H1 (cell line): ENCODE measurements around the gene TM2D1. TPM values are rescaled to one million over a fixed set of nuclear protein-coding genes. Genes with fewer than 3 reads are reported as not detected.

ENCODE experiments used
- CTCF ChIA-PET: fragments of 300-600 bp; sonication (Branson Sonifier 250); formaldehyde crosslinking; loops from one replicate; lab custom pipeline; 2021; ENCODE audit not compliant: partially characterized antibody; lab: Charles Lee
- POLR2A ChIA-PET: fragments of 300-600 bp; sonication (Branson Sonifier 250); formaldehyde crosslinking; loops from one replicate; lab custom pipeline; 2021; ENCODE audit warnings: inconsistent platforms; ENCODE audit not compliant: partially characterized antibody; lab: Charles Lee
- DNase-seq, 2 experiments: peaks; one replicate each; pipeline versions ENCODE4 v3.0.0 to v3.0.0-alpha.2; 2010 to 2022; ENCODE audit warnings: low spot score in 2 of 2, low read depth in 1 of 2, mixed read lengths in 1 of 2
- FAIRE-seq: peaks from 2 replicates; lab custom pipeline; 2011; peaks lifted over from hg19 to GRCh38; lab: Jason Lieb, UNC
- H2AFZ ChIP-seq: 2 replicates; pipeline ENCODE4 v1.8.1; 2012; ENCODE audit warnings: low read length, inconsistent platforms
- H2AK5ac ChIP-seq: 2 replicates; pipeline ENCODE4 v1.6.1; 2013; ENCODE audit warnings: low read depth, low read length
- H2BK120ac ChIP-seq: replicated peaks from 2 replicates; pipeline ENCODE3; 2013; ENCODE audit warnings: low read depth, low read length, inconsistent platforms
- H2BK12ac ChIP-seq: 2 replicates; pipeline ENCODE4 v1.6.1; 2013; ENCODE audit warnings: low read depth, low read length
- H2BK15ac ChIP-seq: 2 replicates; pipeline ENCODE4 v1.6.1; 2013; ENCODE audit warnings: low read length
- H2BK20ac ChIP-seq: 2 replicates; pipeline ENCODE4 v1.6.1; 2013; ENCODE audit warnings: low read length
- H2BK5ac ChIP-seq: 2 replicates; pipeline ENCODE4 v1.6.1; 2013; ENCODE audit warnings: low read depth, low read length
- H3K14ac ChIP-seq: 2 replicates; pipeline ENCODE4 v1.6.1; 2013; ENCODE audit warnings: inconsistent platforms; ENCODE audit not compliant: insufficient read length
- H3K18ac ChIP-seq: 2 replicates; pipeline ENCODE4 v1.6.1; 2013; ENCODE audit warnings: low read length; ENCODE audit errors: extremely low read depth
- H3K23ac ChIP-seq: 2 replicates; pipeline ENCODE4 v1.6.1; 2013; ENCODE audit warnings: inconsistent platforms; ENCODE audit not compliant: insufficient read length
- H3K23me2 ChIP-seq: 2 replicates; pipeline ENCODE4 v1.6.1; 2013; ENCODE audit warnings: low read depth, low read length
- H3K27ac ChIP-seq: 2 replicates; pipeline ENCODE4 v1.6.1; 2011; ENCODE audit warnings: low read depth, low read length, inconsistent platforms
- H3K27me3 ChIP-seq, 4 experiments: replicated peaks in 1 of 4; 1 replicate in 1 of 4; 2 replicates in 3 of 4; pipeline versions ENCODE4 v1.6.1 to v1.8.1; 2011 to 2013; ENCODE audit warnings: low read length in 3 of 4, mild to moderate bottlenecking in 3 of 4, inconsistent platforms in 2 of 4, mixed read lengths in 2 of 4, moderate library complexity in 1 of 4; ENCODE audit not compliant: control insufficient read depth in 3 of 4, insufficient read depth in 3 of 4; ENCODE audit errors: extremely low read depth in 1 of 4
- H3K36me3 ChIP-seq, 4 experiments: 2 replicates each; pipeline versions ENCODE4 v1.6.1 to v1.8.1; 2011 to 2013; ENCODE audit warnings: mild to moderate bottlenecking in 4 of 4, low read length in 3 of 4, moderate library complexity in 2 of 4, control low read depth in 1 of 4, inconsistent platforms in 1 of 4; ENCODE audit not compliant: insufficient read depth in 4 of 4, control insufficient read depth in 2 of 4
- H3K4ac ChIP-seq: replicated peaks from 2 replicates; pipeline ENCODE3; 2013; ENCODE audit warnings: low read length, low read depth, mixed read lengths, inconsistent platforms; ENCODE audit not compliant: insufficient read length
- H3K4me1 ChIP-seq, 4 experiments: replicated peaks in 1 of 4; 1 replicate in 1 of 4; 2 replicates in 3 of 4; pipeline versions ENCODE4 v1.6.1 to v1.8.1; 2011 to 2013; ENCODE audit warnings: low read length in 3 of 4, inconsistent platforms in 2 of 4, mixed read lengths in 1 of 4; ENCODE audit not compliant: insufficient read depth in 4 of 4, control insufficient read depth in 3 of 4
- H3K4me2 ChIP-seq, 2 experiments: 2 replicates each; pipeline versions ENCODE4 v1.6.1 to v1.8.1; 2011 to 2013; ENCODE audit warnings: low read depth in 2 of 2, low read length in 2 of 2, control low read depth in 1 of 2, inconsistent platforms in 1 of 2, mild to moderate bottlenecking in 1 of 2; ENCODE audit not compliant: insufficient read depth in 1 of 2
- H3K4me3 ChIP-seq, 4 experiments: fragments of 200-600, 300-600 bp in 1 of 4; sonication (generic), shearing (Covaris generic), sonication (Bioruptor Twin) in 1 of 4; 2 replicates each; pipeline versions ENCODE4 v1.5.1 to v1.8.1; 2011 to 2016; ENCODE audit warnings: low read length in 4 of 4, low read depth in 3 of 4, control low read depth in 2 of 4, inconsistent platforms in 2 of 4, mild to moderate bottlenecking in 2 of 4, mixed read lengths in 1 of 4, moderate library complexity in 1 of 4; ENCODE audit not compliant: insufficient read depth in 2 of 4; ENCODE audit errors: extremely low read depth in 1 of 4
- H3K56ac ChIP-seq: replicated peaks from 2 replicates; pipeline ENCODE3; 2013; ENCODE audit warnings: low read depth, mild to moderate bottlenecking, mixed read lengths, low read length, inconsistent platforms; ENCODE audit not compliant: insufficient read length
- H3K79me1 ChIP-seq: 2 replicates; pipeline ENCODE4 v1.6.1; 2013; ENCODE audit warnings: low read depth, low read length, control low read depth
- H3K79me2 ChIP-seq, 2 experiments: 2 replicates each; pipeline versions ENCODE4 v1.6.1 to v1.8.1; 2012 to 2013; ENCODE audit warnings: low read length in 2 of 2, mild to moderate bottlenecking in 2 of 2, inconsistent platforms in 1 of 2; ENCODE audit not compliant: insufficient read depth in 2 of 2, control insufficient read depth in 1 of 2
- H3K9ac ChIP-seq, 4 experiments: replicated peaks in 1 of 4; 1 replicate in 1 of 4; 2 replicates in 3 of 4; pipeline versions ENCODE4 v1.6.1 to v1.8.1; 2011 to 2013; ENCODE audit warnings: low read depth in 3 of 4, low read length in 3 of 4, control low read depth in 2 of 4, mild to moderate bottlenecking in 2 of 4, moderate library complexity in 2 of 4, inconsistent platforms in 1 of 4; ENCODE audit errors: extremely low read depth in 1 of 4
- H3K9me3 ChIP-seq, 2 experiments: 2 replicates each; pipeline versions ENCODE4 v1.6.1 to v1.8.1; 2012 to 2013; ENCODE audit warnings: mild to moderate bottlenecking in 2 of 2, moderate library complexity in 2 of 2, control low read depth in 1 of 2, inconsistent platforms in 1 of 2, low read depth in 1 of 2, low read length in 1 of 2, mixed read lengths in 1 of 2; ENCODE audit not compliant: insufficient read depth in 2 of 2
- H4K20me1 ChIP-seq, 2 experiments: replicated peaks in 1 of 2; 2 replicates each; pipeline versions ENCODE3 to v1.8.1; 2011 to 2013; ENCODE audit warnings: inconsistent platforms in 2 of 2, low read length in 2 of 2, mild to moderate bottlenecking in 1 of 2; ENCODE audit not compliant: insufficient read depth in 2 of 2, control insufficient read depth in 1 of 2
- H4K5ac ChIP-seq: 2 replicates; pipeline ENCODE4 v1.6.1; 2013; ENCODE audit warnings: low read length, low read depth, mixed read lengths, inconsistent platforms; ENCODE audit not compliant: insufficient read length
- H4K8ac ChIP-seq: 2 replicates; pipeline ENCODE4 v1.8.0; 2013; ENCODE audit warnings: mild to moderate bottlenecking, moderate library complexity, low read length, inconsistent platforms; ENCODE audit not compliant: insufficient read depth; ENCODE audit errors: extremely low read depth
- H4K91ac ChIP-seq: replicated peaks from 2 replicates; pipeline ENCODE3; 2013; ENCODE audit warnings: low read length, mixed read lengths, inconsistent platforms; ENCODE audit not compliant: insufficient read length
- CBX5 ChIP-seq: fragments of 300-800, 300-1000 bp; sonication (generic); IDR thresholded peaks from 2 replicates; pipeline ENCODE4 v1.7.1; 2016; ENCODE audit warnings: antibody characterized with exemption, low read length, low read depth
- EP300 ChIP-seq, 2 experiments: IDR thresholded peaks; 1 replicate in 1 of 2; 2 replicates in 1 of 2; pipeline ENCODE4 v1.6.1; 2011 to 2012; ENCODE audit warnings: low read depth in 2 of 2, low read length in 2 of 2, mild to moderate bottlenecking in 2 of 2, borderline replicate concordance in 1 of 2, inconsistent platforms in 1 of 2, moderate library complexity in 1 of 2
- JUND ChIP-seq: IDR thresholded peaks from 2 replicates; pipeline ENCODE4 v1.6.1; 2011; ENCODE audit warnings: mild to moderate bottlenecking, improper control_type of control experiment, low read length
- NANOG ChIP-seq: IDR thresholded peaks from 2 replicates; pipeline ENCODE4 v1.6.1; 2011; ENCODE audit warnings: low read length, low read depth, mild to moderate bottlenecking, inconsistent platforms; ENCODE audit not compliant: insufficient read depth, poor library complexity, severe bottlenecking
- NRF1 ChIP-seq: IDR thresholded peaks from 2 replicates; pipeline ENCODE4 v1.6.1; 2011; ENCODE audit warnings: mild to moderate bottlenecking, low read depth, low read length, improper control_type of control experiment
- POLR2A ChIP-seq, 2 experiments: IDR thresholded peaks; 1 replicate in 1 of 2; 2 replicates in 1 of 2; pipeline ENCODE4 v1.6.1; 2011; ENCODE audit warnings: low read depth in 2 of 2, low read length in 2 of 2, mild to moderate bottlenecking in 2 of 2; ENCODE audit errors: control extremely low read depth in 1 of 2
- RBBP5 ChIP-seq: IDR thresholded peaks from 2 replicates; pipeline ENCODE4 v1.7.1; 2012; ENCODE audit warnings: low read depth, mild to moderate bottlenecking, inconsistent platforms, low read length, moderate library complexity, borderline replicate concordance
- SIN3A ChIP-seq, 2 experiments: IDR thresholded peaks in 1 of 2; conservative IDR thresholded peaks in 1 of 2; 2 replicates each; pipeline ENCODE4 v1.6.1; 2011 to 2012; ENCODE audit warnings: low read length in 2 of 2, improper control_type of control experiment in 1 of 2, low read depth in 1 of 2, mild to moderate bottlenecking in 1 of 2
- SIRT6 ChIP-seq: IDR thresholded peaks from one replicate; pipeline ENCODE4 v1.7.1; 2012; ENCODE audit warnings: low read length, inconsistent platforms
- TAF7 ChIP-seq: optimal IDR thresholded peaks from 2 replicates; pipeline ENCODE3; 2011; ENCODE audit warnings: low read depth, mild to moderate bottlenecking, inconsistent platforms, low read length, moderate library complexity, borderline replicate concordance
- WGBS, 2 experiments: shearing (Covaris generic) in 1 of 2; methylation state at CpG; one replicate each; pipeline versions ENCODE4 v1.1.6 to v1.1.7; 2013 to 2015; ENCODE audit warnings: low lambda C conversion rate in 2 of 2, mixed read lengths in 2 of 2, inconsistent platforms in 1 of 2, low coverage in 1 of 2, missing lambda C conversion rate in 1 of 2; ENCODE audit not compliant: insufficient replicate concordance in 2 of 2, insufficient coverage in 1 of 2, insufficient read length in 1 of 2; ENCODE audit errors: extremely low coverage in 1 of 2, missing lambda C conversion rate in 1 of 2; 5-methylcytosine and 5-hydroxymethylcytosine counted together
- polyA plus RNA-seq, 7 experiments: library from polyadenylated mRNA; depleted of rRNA in 3 of 7; stranded (reverse) in 5 of 7; unstranded in 2 of 7; fragments of >200 nt in 5 of 7; fragments of 200-250 nt in 2 of 7; gene quantifications; 1 replicate in 5 of 7; 2 replicates in 1 of 7; 4 replicates in 1 of 7; pipeline versions ENCODE4 v1.2.1 to v1.2.3, GENCODE V29; 2011 to 2013; ENCODE audit warnings: missing spikeins in 2 of 7, mixed read lengths in 2 of 7
- total RNA-seq: library from RNA; stranded (reverse); fragmentation: NEBNext Ultra II Directional; extraction: Animal tissue kit (Norgen Biotek cat#: 25700); gene quantifications from 2 replicates; pipeline ENCODE4 v1.2.1, GENCODE V29; 2021

The TM2D1 gene
- total and polyA plus RNA-seq, 2 of the 8 experiments (the other 6 are each of a cell fraction or from before 2014, with no cell fraction given) = 17.7 to 20.5 TPM

DNA sequence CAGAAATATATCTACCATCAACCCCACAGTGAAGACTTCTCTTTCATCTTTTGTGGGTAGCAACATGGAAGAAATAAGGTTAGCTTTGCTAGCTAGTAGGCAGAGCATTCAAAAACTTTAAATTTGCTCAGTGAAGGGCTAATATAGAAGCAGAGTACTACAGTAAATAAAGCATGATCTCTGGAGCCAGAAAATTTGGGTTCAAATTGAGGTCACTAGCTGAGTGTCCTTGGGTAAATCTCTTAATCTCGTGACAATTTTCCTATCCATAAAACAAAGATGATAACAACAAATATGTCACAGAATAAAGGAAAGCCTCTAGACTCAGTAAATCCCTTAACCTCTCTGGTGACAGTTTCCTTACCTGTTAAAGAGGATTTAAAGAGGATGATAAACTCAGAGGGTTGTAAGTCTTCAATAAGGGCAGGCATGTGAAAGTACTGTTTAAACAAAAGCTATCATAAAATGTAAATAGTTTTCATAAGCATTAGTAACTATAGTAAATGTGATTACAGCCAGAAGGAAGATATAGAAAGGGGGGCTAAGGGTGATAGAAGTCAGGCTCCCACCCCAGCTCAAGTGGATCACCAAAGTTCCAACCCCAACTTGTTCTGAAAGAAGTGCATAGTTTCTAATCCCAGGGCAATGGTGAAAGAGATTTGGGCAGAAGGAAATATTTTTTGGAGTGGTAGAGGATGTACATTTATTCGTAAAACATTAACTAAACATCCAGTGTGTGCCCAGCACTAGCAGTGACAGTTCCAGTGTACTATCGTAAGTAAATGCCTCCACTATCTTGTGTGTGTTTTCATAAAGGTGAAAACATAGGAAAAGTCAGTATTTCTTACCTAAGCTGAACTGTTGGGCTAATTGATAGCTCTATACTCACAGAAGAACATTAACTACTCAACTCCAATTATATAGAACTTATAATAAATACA is 24.8 kb downstream of the TM2D1 start:
- CTCF ChIA-PET = interaction anchor here (1.0 to 1.5 kb wide), 3 partner anchors 20 to 151 kb away, joined by 3 to 4 read pairs (median 3); no protein-coding TSS in a partner anchor
- peaks cover 0 to 19% (median 6%) of the 10 kb centered on the region in 4 experiments; a peak in 7 of 8 replicates for H3K36me3 ChIP-seq

More for the DNA sequence above, 24.8 kb downstream of the TM2D1 start:
- peaks cover 0 to 1% of the 10 kb centered on the region in 2 experiments for H4K20me1 ChIP-seq
- no peak overlapping the region for H4K8ac ChIP-seq
- H3K79me1 ChIP-seq = no peaks in the 10 kb centered on the region
- H2BK12ac ChIP-seq = no peak overlapping the region
- POLR2A ChIA-PET = no interaction called here
- no peaks in the 10 kb centered on the region for H3K27me3 ChIP-seq
- no peaks in the 10 kb centered on the region for H3K9me3 ChIP-seq
- no peaks in the 10 kb centered on the region for H3K4me1 ChIP-seq
- no peak overlapping the region for H3K18ac ChIP-seq
- no peak overlapping the region for H4K91ac ChIP-seq
- peaks cover 3% of the 10 kb centered on the region; the same call in 1 of the 2 replicates for H3K23me2 ChIP-seq
- TF ChIP-seq POLR2A (IDR thresholded peaks at IDR 0.05; ENCODE audit: control extremely low read depth in 1 of 2, low read depth in 2 of 2, low read length in 2 of 2) = no peak
- TF ChIP-seq JUND = no peak
- TF ChIP-seq TAF7 = no peak
- no peak for TF ChIP-seq NRF1
- no peak for TF ChIP-seq SIRT6
- TF ChIP-seq RBBP5 = no peak
- no peak for TF ChIP-seq SIN3A (conservative IDR thresholded peaks at IDR 0.05 in 1 of 2, IDR thresholded peaks at IDR 0.05 in 1 of 2; ENCODE audit: low read depth in 1 of 2, low read length in 2 of 2)
- TF ChIP-seq EP300 (IDR thresholded peaks at IDR 0.05; ENCODE audit: borderline replicate concordance in 1 of 2, low read depth in 2 of 2, low read length in 2 of 2) = no peak
- TF ChIP-seq NANOG = no peak
- no peak for TF ChIP-seq CBX5
- TF ChIP-seq, all 59 proteins: peak for 0
- H3K4me3 ChIP-seq = no peak overlapping the region
- no peak overlapping the region for H4K5ac ChIP-seq
- no peak overlapping the region for H3K23ac ChIP-seq
- no peak overlapping the region for H2BK5ac ChIP-seq
- no peak overlapping the region for H3K9ac ChIP-seq
- no peak overlapping the region for H3K14ac ChIP-seq
- no peak for FAIRE-seq
- no peak overlapping the region for H2AFZ ChIP-seq
- H3K27ac ChIP-seq = no peak overlapping the region
- no peak overlapping the region for H3K56ac ChIP-seq
- no peaks in the 10 kb centered on the region for H3K79me2 ChIP-seq
- H2BK120ac ChIP-seq = no peak overlapping the region
- no peak overlapping the region for H3K4me2 ChIP-seq
- no peak for DNase-seq
- H3K4ac ChIP-seq = no peak overlapping the region
- no peak overlapping the region for H2BK15ac ChIP-seq
- WGBS, 2 experiments = 92% methylated on average over 3 of the region's 3 CpGs; no CpG with 5 or more reads in 1 of the 2 experiments
- no peak overlapping the region for H2AK5ac ChIP-seq
- H2BK20ac ChIP-seq = no peak overlapping the region
